Activated CD4-positive, alpha-beta T cell treated with anti-CD3 and anti-CD28 coated beads, Interleukin-2, amount 10 ng/mL, durations not matched to agents 7 days and 5 days (primary cell): ENCODE measurements around the gene UPK3A. TPM values are rescaled to one million over a fixed set of nuclear protein-coding genes. Genes with fewer than 3 reads are reported as not detected.

Source experiments
- CTCF ChIA-PET: fragments of 350-600 bp; sonication (Branson Sonifier 250); formaldehyde crosslinking; loops from one replicate; lab custom pipeline; 2021; ENCODE audit warnings: antibody characterized with exemption; lab: Charles Lee
- POLR2A ChIA-PET: fragments of 350-600 bp; sonication (Branson Sonifier 250); formaldehyde crosslinking; loops from one replicate; lab custom pipeline; 2021; ENCODE audit warnings: antibody characterized with exemption; lab: Charles Lee
- DNase-seq: peaks from one replicate; pipeline ENCODE4 v3.0.0-alpha.2; 2020
- H3K27ac Mint-ChIP-seq: one replicate; pipeline ENCODE4 v1.8.0; 2021; ENCODE audit warnings: mild to moderate bottlenecking, moderate library complexity, mixed read lengths
- H3K27me3 Mint-ChIP-seq: one replicate; pipeline ENCODE4 v1.8.0; 2021; ENCODE audit warnings: mixed read lengths
- H3K36me3 Mint-ChIP-seq: one replicate; pipeline ENCODE4 v1.8.0; 2021; ENCODE audit warnings: low read depth, mixed read lengths
- H3K4me1 Mint-ChIP-seq: one replicate; pipeline ENCODE4 v1.8.0; 2021; ENCODE audit warnings: mixed read lengths
- H3K4me3 Mint-ChIP-seq: one replicate; pipeline ENCODE4 v1.8.0; 2021; ENCODE audit warnings: mild to moderate bottlenecking, moderate library complexity, mixed read lengths
- H3K9me3 Mint-ChIP-seq: one replicate; pipeline ENCODE4 v1.8.0; 2021; ENCODE audit warnings: mixed read lengths
- total RNA-seq, 2 experiments: library from RNA; stranded (reverse); gene quantifications; one replicate each; pipeline ENCODE4 v1.2.3, GENCODE V29; 2021

Gene UPK3A
- total RNA-seq = not detected

- peaks cover 28% of the 10 kb centered on the region for H3K27me3 Mint-ChIP-seq
- no peaks in the 10 kb centered on the region for H3K9me3 Mint-ChIP-seq
- no peak within 1 kb of the TSS for H3K4me3 Mint-ChIP-seq
- no peaks in the 10 kb centered on the region for H3K36me3 Mint-ChIP-seq
- ChIA-PET POLR2A (no interaction called here), CTCF (interaction anchor here (0.6 to 1.2 kb wide), 2 partner anchors 17 to 420 kb away, joined by 3 to 4 read pairs; no protein-coding TSS in a partner anchor)
- no peak within 1 kb of the TSS for H3K27ac Mint-ChIP-seq
- peaks cover 12% of the 10 kb centered on the region for H3K4me1 Mint-ChIP-seq
- peak; percentile 50 for DNase-seq
Measured at GRCh38 chr22:45284705-45285262, at the start of gene UPK3A. Gene UPK3A, plus strand, starts transcription at chr22:45284949. Its CDS starts 65 bp downstream, at chr22:45285014.

GRCh38 chr22:45235101-45235777 lies 49.5 kb upstream of the UPK3A start:
- Mint-ChIP-seq H3K36me3 (no peaks in the 10 kb centered on the region), H3K4me3 (no peak overlapping the region), H3K27ac (peak overlapping the region; percentile 31), H3K9me3 (no peaks in the 10 kb centered on the region), H3K4me1 (peaks cover 23% of the 10 kb centered on the region), H3K27me3 (no peaks in the 10 kb centered on the region)
- ChIA-PET CTCF (interaction anchor here (1.0 kb wide), 1 partner anchor 13 kb away, joined by 3 read pairs; no protein-coding TSS in a partner anchor), POLR2A (no interaction called here)
- DNase-seq = peak; percentile 45

GRCh38 chr22:45235851-45236342 lies 48.9 kb upstream of the UPK3A start:
- Mint-ChIP-seq H3K27ac (peak overlapping the region; percentile 31), H3K36me3 (no peaks in the 10 kb centered on the region), H3K27me3 (no peaks in the 10 kb centered on the region), H3K9me3 (no peaks in the 10 kb centered on the region), H3K4me1 (peaks cover 24% of the 10 kb centered on the region), H3K4me3 (no peak overlapping the region)
- POLR2A ChIA-PET = interaction anchor here (0.7 kb wide), 1 partner anchor 127 kb away, joined by 3 read pairs; no protein-coding TSS in a partner anchor
- CTCF ChIA-PET = interaction anchor here (0.6 to 1.0 kb wide), 2 partner anchors 12 to 389 kb away, joined by 3 read pairs; no protein-coding TSS in a partner anchor
- DNase-seq = no peak

GRCh38 chr22:45237065-45237990 lies 47.4 kb upstream of the UPK3A start:
- ChIA-PET POLR2A (no interaction called here), CTCF (interaction anchor here (0.5 kb wide), 1 partner anchor 138 kb away, joined by 3 read pairs; no protein-coding TSS in a partner anchor)
- H3K36me3 Mint-ChIP-seq = no peaks in the 10 kb centered on the region
- no peaks in the 10 kb centered on the region for H3K27me3 Mint-ChIP-seq
- H3K4me1 Mint-ChIP-seq = peaks cover 34% of the 10 kb centered on the region
- no peak overlapping the region for H3K4me3 Mint-ChIP-seq
- no peak for DNase-seq
- no peaks in the 10 kb centered on the region for H3K9me3 Mint-ChIP-seq
- no peak overlapping the region for H3K27ac Mint-ChIP-seq

- no peak overlapping the region for H3K27ac Mint-ChIP-seq
- H3K9me3 Mint-ChIP-seq = no peaks in the 10 kb centered on the region
- H3K27me3 Mint-ChIP-seq = no peaks in the 10 kb centered on the region
- ChIA-PET CTCF (interaction anchor here (0.5 kb wide), 1 partner anchor 139 kb away, joined by 3 read pairs; no protein-coding TSS in a partner anchor), POLR2A (no interaction called here)
- DNase-seq = no peak
- H3K4me3 Mint-ChIP-seq = no peak overlapping the region
- peaks cover 34% of the 10 kb centered on the region for H3K4me1 Mint-ChIP-seq
- no peaks in the 10 kb centered on the region for H3K36me3 Mint-ChIP-seq
Measured at GRCh38 chr22:45238076-45238956, 46.4 kb upstream of the UPK3A start.

- DNase-seq = no peak
- no peaks in the 10 kb centered on the region for H3K27me3 Mint-ChIP-seq
- no peaks in the 10 kb centered on the region for H3K36me3 Mint-ChIP-seq
- peaks cover 34% of the 10 kb centered on the region for H3K4me1 Mint-ChIP-seq
- CTCF ChIA-PET = no interaction called here
- H3K9me3 Mint-ChIP-seq = no peaks in the 10 kb centered on the region
- peak overlapping the region; percentile 89 for H3K4me3 Mint-ChIP-seq
- POLR2A ChIA-PET = no interaction called here
- peak overlapping the region; percentile 68 for H3K27ac Mint-ChIP-seq
Measured at GRCh38 chr22:45238957-45239680, 45.6 kb upstream of the UPK3A start.

- Mint-ChIP-seq H3K4me3 (peak overlapping the region; percentile 89), H3K27me3 (no peaks in the 10 kb centered on the region), H3K4me1 (peaks cover 34% of the 10 kb centered on the region), H3K27ac (peak overlapping the region; percentile 68), H3K36me3 (no peaks in the 10 kb centered on the region), H3K9me3 (no peaks in the 10 kb centered on the region)
- DNase-seq = no peak
- CTCF ChIA-PET = no interaction called here
- POLR2A ChIA-PET = no interaction called here
Measured at GRCh38 chr22:45239681-45240051, 45.1 kb upstream of the UPK3A start.

- DNase-seq = peak; percentile 42
- Mint-ChIP-seq H3K4me3 (peak overlapping the region; percentile 89), H3K27ac (peak overlapping the region; percentile 84), H3K9me3 (no peaks in the 10 kb centered on the region), H3K4me1 (peaks cover 34% of the 10 kb centered on the region), H3K36me3 (no peaks in the 10 kb centered on the region), H3K27me3 (no peaks in the 10 kb centered on the region)
- POLR2A ChIA-PET = no interaction called here
- CTCF ChIA-PET = no interaction called here
Measured at GRCh38 chr22:45240104-45240809, 44.5 kb upstream of the UPK3A start.

- POLR2A ChIA-PET = no interaction called here
- CTCF ChIA-PET = no interaction called here
- no peaks in the 10 kb centered on the region for H3K9me3 Mint-ChIP-seq
- peaks cover 27% of the 10 kb centered on the region for H3K4me1 Mint-ChIP-seq
- peak; percentile 79 for DNase-seq
- H3K27me3 Mint-ChIP-seq = no peaks in the 10 kb centered on the region
- H3K36me3 Mint-ChIP-seq = no peaks in the 10 kb centered on the region
- H3K4me3 Mint-ChIP-seq = peak within 1 kb of the TSS; percentile 89
- peak within 1 kb of the TSS; percentile 84 for H3K27ac Mint-ChIP-seq
Measured at GRCh38 chr22:45240810-45241631, 43.7 kb upstream of the UPK3A start, which contains the start of gene KIAA0930. Gene KIAA0930, minus strand, starts transcription at chr22:45240894. Its CDS starts 191 bp downstream, at chr22:45240703.

GRCh38 chr22:45242778-45243191 lies 42.0 kb upstream of the UPK3A start:
- no peak for DNase-seq
- Mint-ChIP-seq H3K27ac (no peak overlapping the region), H3K4me3 (no peak overlapping the region), H3K27me3 (no peaks in the 10 kb centered on the region), H3K4me1 (peaks cover 19% of the 10 kb centered on the region), H3K9me3 (no peaks in the 10 kb centered on the region), H3K36me3 (no peaks in the 10 kb centered on the region)
- POLR2A ChIA-PET = no interaction called here
- CTCF ChIA-PET = no interaction called here
